Measurements from ENCODE around the gene MBP. TPM values are rescaled to one million over a fixed set of nuclear protein-coding genes. Genes with fewer than 3 reads are reported as not detected.

The MBP gene
- total and polyA plus RNA-seq, 10 of the 15 experiments (the other 5 are each of a cell fraction or from before 2014, with no cell fraction given) = 12.2 to 67.8 (median 42.1) TPM

DNA sequence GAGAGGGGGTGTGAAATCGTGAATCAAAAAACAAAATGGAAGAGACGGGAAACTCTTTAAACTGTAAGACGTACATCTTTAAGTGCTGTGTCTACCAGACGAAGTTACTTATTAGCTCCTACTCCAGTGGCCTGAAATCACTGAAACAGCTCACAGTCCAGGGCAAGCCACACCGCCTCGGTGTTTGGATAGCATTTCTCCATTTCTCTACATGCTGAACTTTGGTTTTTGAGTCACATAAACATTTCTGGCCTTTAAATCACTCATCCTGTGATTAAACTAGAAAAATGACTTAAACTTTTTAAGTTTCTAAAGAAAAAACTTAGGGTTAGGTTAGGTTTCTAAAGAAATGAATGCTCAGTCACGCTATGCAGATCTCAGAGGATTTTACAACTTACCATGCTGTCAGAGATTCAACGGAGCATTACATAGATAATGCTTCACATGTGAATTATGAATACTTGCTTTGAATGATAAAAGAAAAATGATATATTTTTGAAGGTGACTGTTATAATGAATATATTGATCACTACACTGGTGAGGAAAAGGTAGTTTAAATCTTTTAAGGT lies 138.4 kb downstream of the MBP start:
- H3K4me1 ChIP-seq (ENCODE audit: control insufficient read depth, insufficient read depth, low read length) = peaks cover 9% of the 10 kb centered on the region; the same call in 1 of the 2 replicates
- BruUV-seq (replicated peaks) = no TSS peak
- no peak for DNase-seq (ENCODE audit: low read depth, low spot score)
- RAD21 ChIA-PET (ENCODE audit: unreplicated experiment) = interaction anchor here (1.2 kb wide), 1 partner anchor 218 kb away, joined by 3 read pairs; no protein-coding TSS in a partner anchor
- SMC1A ChIA-PET (ENCODE audit: uncharacterized antibody, unreplicated experiment) = no interaction called here
- no peak overlapping the region for H3K4me3 ChIP-seq
- POLR2A ChIA-PET = no interaction called here
- FAIRE-seq = no peak
- TF ChIP-seq ZBED1 (IDR thresholded peaks at IDR 0.05; ENCODE audit: borderline replicate concordance) (no peak), HDGF (IDR thresholded peaks at IDR 0.05) (no peak), NFXL1 (IDR thresholded peaks at IDR 0.05; ENCODE audit: borderline replicate concordance) (no peak), NRF1 (conservative IDR thresholded peaks at IDR 0.05; ENCODE audit: low read depth, low read length) (no peak), EGR1 (IDR thresholded peaks at IDR 0.05; ENCODE audit: borderline replicate concordance in 1 of 2, low read depth in 2 of 2, low read length in 2 of 2) (no peak), HDAC2 (IDR thresholded peaks at IDR 0.05) (no peak), SMAD5 (IDR thresholded peaks at IDR 0.05; ENCODE audit: low read depth) (no peak), BHLHE40 (IDR thresholded peaks at IDR 0.05; ENCODE audit: borderline replicate concordance in 1 of 2, low read depth in 2 of 2, low read length in 1 of 2) (no peak), RFX5 (IDR thresholded peaks at IDR 0.05; ENCODE audit: low read depth, low read length) (no peak), PAX5 (IDR thresholded peaks at IDR 0.05; ENCODE audit: borderline replicate concordance, low read depth, low read length) (no peak), RCOR1 (conservative IDR thresholded peaks at IDR 0.05; ENCODE audit: low read depth, low read length) (no peak)
- TF ChIP-seq, protein P1, sequence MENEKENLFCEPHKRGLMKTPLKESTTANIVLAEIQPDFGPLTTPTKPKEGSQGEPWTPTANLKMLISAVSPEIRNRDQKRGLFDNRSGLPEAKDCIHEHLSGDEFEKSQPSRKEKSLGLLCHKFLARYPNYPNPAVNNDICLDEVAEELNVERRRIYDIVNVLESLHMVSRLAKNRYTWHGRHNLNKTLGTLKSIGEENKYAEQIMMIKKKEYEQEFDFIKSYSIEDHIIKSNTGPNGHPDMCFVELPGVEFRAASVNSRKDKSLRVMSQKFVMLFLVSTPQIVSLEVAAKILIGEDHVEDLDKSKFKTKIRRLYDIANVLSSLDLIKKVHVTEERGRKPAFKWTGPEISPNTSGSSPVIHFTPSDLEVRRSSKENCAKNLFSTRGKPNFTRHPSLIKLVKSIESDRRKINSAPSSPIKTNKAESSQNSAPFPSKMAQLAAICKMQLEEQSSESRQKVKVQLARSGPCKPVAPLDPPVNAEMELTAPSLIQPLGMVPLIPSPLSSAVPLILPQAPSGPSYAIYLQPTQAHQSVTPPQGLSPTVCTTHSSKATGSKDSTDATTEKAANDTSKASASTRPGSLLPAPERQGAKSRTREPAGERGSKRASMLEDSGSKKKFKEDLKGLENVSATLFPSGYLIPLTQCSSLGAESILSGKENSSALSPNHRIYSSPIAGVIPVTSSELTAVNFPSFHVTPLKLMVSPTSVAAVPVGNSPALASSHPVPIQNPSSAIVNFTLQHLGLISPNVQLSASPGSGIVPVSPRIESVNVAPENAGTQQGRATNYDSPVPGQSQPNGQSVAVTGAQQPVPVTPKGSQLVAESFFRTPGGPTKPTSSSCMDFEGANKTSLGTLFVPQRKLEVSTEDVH (IDR thresholded peaks at IDR 0.05; ENCODE audit: low read depth, partially characterized antibody) = no peak
- no peaks in the 10 kb centered on the region for H3K36me3 ChIP-seq (ENCODE audit: control insufficient read depth in 2 of 2, insufficient read depth in 2 of 2, low read length in 1 of 2)
- no peaks in the 10 kb centered on the region for H4K20me1 ChIP-seq (ENCODE audit: control insufficient read depth, insufficient read depth)
- in situ Hi-C loops (cut with MboI) (no loop called here), intact Hi-C loops (cut with micrococcal nuclease; ENCODE audit: unreplicated experiment) (no loop called here)
- CTCF ChIA-PET = interaction anchor here (0.5 to 4.4 kb wide), 4 partner anchors 10 to 218 kb away, joined by 3 to 39 read pairs (median 16); no protein-coding TSS in a partner anchor
- H2AFZ ChIP-seq (ENCODE audit: control insufficient read depth, low read depth, low read length) = no peak overlapping the region
- H3K9ac ChIP-seq (ENCODE audit: control insufficient read depth, insufficient read depth, low read length) = no peak overlapping the region
- H3K4me2 ChIP-seq (ENCODE audit: control insufficient read depth, insufficient read depth) = no peak overlapping the region
- no peaks in the 10 kb centered on the region for H3K79me2 ChIP-seq (ENCODE audit: control insufficient read depth, insufficient read depth, low read length)
- WGBS (ENCODE audit: insufficient coverage, insufficient replicate concordance, low lambda C conversion rate, missing lambda C conversion rate) = 28% methylated on average over 8 of the region's 8 CpGs
- no peaks in the 10 kb centered on the region for H3K9me3 ChIP-seq (replicated peaks; ENCODE audit: control insufficient read depth, insufficient read depth, low read length)
- no peak overlapping the region for H3K27ac ChIP-seq (ENCODE audit: control insufficient read depth, insufficient read depth)
- no peak for ATAC-seq
- H3K27me3 ChIP-seq (replicated peaks in 1 of 2; ENCODE audit: control insufficient read depth in 2 of 2, insufficient read depth in 2 of 2, low read length in 1 of 2) = no peaks in the 10 kb centered on the region

All from GM12878 (cell line).